K562 (cell line): ENCODE data around the gene B4GALNT4. TPM values are rescaled to one million over a fixed set of nuclear protein-coding genes. Genes with fewer than 3 reads are reported as not detected.

Source experiments
- CBX3 ChIP-seq, 2 experiments: IDR thresholded peaks; 1 replicate in 1 of 2; 2 replicates in 1 of 2; pipeline ENCODE4 v1.6.1; 2012; ENCODE audit warnings: inconsistent platforms in 2 of 2, low read length in 2 of 2, borderline replicate concordance in 1 of 2, control low read depth in 1 of 2
- CCNT2 ChIP-seq: IDR thresholded peaks from 2 replicates; pipeline ENCODE4 v1.6.1; 2011; ENCODE audit warnings: borderline replicate concordance, low read depth, mild to moderate bottlenecking, moderate library complexity, mixed read lengths, low read length; ENCODE audit not compliant: insufficient read length; ENCODE audit errors: extremely low read depth
- CHD2 ChIP-seq: IDR thresholded peaks from 2 replicates; pipeline ENCODE4 v1.6.1; 2011; ENCODE audit warnings: low read depth, low read length
- DPF2 ChIP-seq: fragments of 450-650 bp; IDR thresholded peaks from 2 replicates; pipeline ENCODE4 v1.6.1; 2016
- EHMT2 ChIP-seq: fragments of 450-650 bp; IDR thresholded peaks from 2 replicates; pipeline ENCODE4 v1.6.1; 2018; ENCODE audit warnings: antibody characterized with exemption
- ELF4 ChIP-seq: fragments of 450-650 bp; formaldehyde crosslinking; IDR thresholded peaks from 2 replicates; pipeline ENCODE4 v1.4.0; 2022; ENCODE audit warnings: missing genetic modification characterization
- HNRNPLL ChIP-seq: fragments of 200-400 bp; formaldehyde crosslinking; IDR thresholded peaks from 2 replicates; pipeline ENCODE4 v1.6.1; 2017; ENCODE audit warnings: low read length, low read depth, mild to moderate bottlenecking; ENCODE audit not compliant: poor library complexity, severe bottlenecking
- KAT7 ChIP-seq: sonication (generic); formaldehyde crosslinking; IDR thresholded peaks from 2 replicates; pipeline ENCODE4 v1.8.0; 2022; ENCODE audit warnings: missing genetic modification reagents, mild to moderate bottlenecking, borderline replicate concordance
- KDM4B ChIP-seq, 2 experiments: fragments of 450-650 bp in 1 of 2; sonication (generic) in 1 of 2; IDR thresholded peaks; 2 replicates each; pipeline ENCODE4 v1.6.1; 2016 to 2017; ENCODE audit warnings: borderline replicate concordance in 2 of 2, antibody characterized with exemption in 1 of 2, low read depth in 1 of 2, mild to moderate bottlenecking in 1 of 2
- MTA2 ChIP-seq: fragments of 450-650 bp; IDR thresholded peaks from 2 replicates; pipeline ENCODE4 v1.6.1; 2016; ENCODE audit warnings: low read depth
- MYBL2 ChIP-seq, 2 experiments: fragments of 450-650 bp in 1 of 2; sonication (generic) in 1 of 2; formaldehyde crosslinking in 1 of 2; IDR thresholded peaks; 2 replicates each; pipeline versions ENCODE4 v1.6.1 to v1.8.1; 2017 to 2022; ENCODE audit warnings: borderline replicate concordance in 1 of 2, inconsistent platforms in 1 of 2, low read depth in 1 of 2, mild to moderate bottlenecking in 1 of 2, missing genetic modification reagents in 1 of 2, moderate library complexity in 1 of 2
- NCOA1 ChIP-seq: fragments of 450-650 bp; IDR thresholded peaks from 2 replicates; pipeline ENCODE4 v1.6.1; 2016; ENCODE audit warnings: low read depth
- NUFIP1 ChIP-seq: fragments of 450-650 bp; IDR thresholded peaks from 2 replicates; pipeline ENCODE4 v1.6.1; 2018; ENCODE audit not compliant: partially characterized antibody
- PHTF2 ChIP-seq: fragments of 250-450 bp; sonication (Bioruptor Pico); IDR thresholded peaks from 2 replicates; pipeline ENCODE4 v1.5.0; 2021; ENCODE audit warnings: mild to moderate bottlenecking
- PRMT5 ChIP-seq: sonication (generic); formaldehyde crosslinking; IDR thresholded peaks from 2 replicates; pipeline ENCODE4 v1.5.0; 2020; ENCODE audit warnings: missing genetic modification reagents
- SMARCA5 ChIP-seq: fragments of 450-650 bp; IDR thresholded peaks from 2 replicates; pipeline ENCODE4 v1.6.1; 2016
- TAF15 ChIP-seq: fragments of 200-400 bp; formaldehyde crosslinking; IDR thresholded peaks from 2 replicates; pipeline ENCODE4 v1.6.1; 2017; ENCODE audit warnings: mild to moderate bottlenecking, low read depth, low read length, moderate library complexity
- ZBTB9 ChIP-seq: fragments of 450-650 bp; formaldehyde crosslinking; IDR thresholded peaks from 2 replicates; pipeline ENCODE4 v1.4.0; 2020; ENCODE audit warnings: mild to moderate bottlenecking, moderate library complexity
- ZNF165 ChIP-seq: fragments of 250-450 bp; sonication (Bioruptor Pico); IDR thresholded peaks from 2 replicates; pipeline ENCODE4 v1.4.0; 2020; ENCODE audit warnings: borderline replicate concordance
- ZNF24 ChIP-seq: fragments of 450-650 bp; IDR thresholded peaks from 2 replicates; pipeline ENCODE4 v1.6.1; 2016
- ZNF3 ChIP-seq: fragments of 250-450 bp; sonication (Bioruptor Pico); IDR thresholded peaks from 2 replicates; pipeline ENCODE4 v1.5.0; 2021; ENCODE audit warnings: mild to moderate bottlenecking, moderate library complexity
- ZNF311 ChIP-seq: fragments of 250-450 bp; sonication (Bioruptor Pico); IDR thresholded peaks from 2 replicates; pipeline ENCODE4 v1.4.0; 2020; ENCODE audit warnings: mild to moderate bottlenecking, moderate library complexity
- ZNF324 ChIP-seq: fragments of 250-450 bp; sonication (Bioruptor Pico); IDR thresholded peaks from 2 replicates; pipeline ENCODE4 v1.4.0; 2020; ENCODE audit warnings: mild to moderate bottlenecking
- polyA plus RNA-seq, 8 experiments: library from polyadenylated mRNA; depleted of rRNA in 4 of 8; stranded (reverse) in 5 of 8; unstranded in 3 of 8; fragments of >200 nt; fragmentation: Nextera tagmentation in 2 of 8; fragmentation: Illumina TruSeq in 1 of 8; extraction: Ambion mirVana in 2 of 8; extraction: Trizol in 1 of 8; gene quantifications; 2 replicates each; pipeline versions ENCODE4 v1.2.1 to v1.2.3, GENCODE V29; 2011 to 2014; ENCODE audit warnings: inconsistent platforms in 1 of 8, missing spikeins in 1 of 8
- total RNA-seq, 7 experiments: library from RNA; depleted of rRNA in 6 of 7; stranded (reverse); fragments of >200 nt in 6 of 7; fragmentation: Illumina TruSeq in 2 of 7; extraction: Trizol in 2 of 7; gene quantifications; 2 replicates each; pipeline versions ENCODE4 v1.2.1 to v1.2.3, GENCODE V29; 2011 to 2021; ENCODE audit warnings: low replicate concordance in 1 of 7
- TF ChIP-seq, protein P1 (sequence below): fragments of 250-450 bp; sonication (Bioruptor Pico); IDR thresholded peaks from 2 replicates; pipeline ENCODE4 v1.4.0; 2020; ENCODE audit warnings: borderline replicate concordance
- TF ChIP-seq, protein P2 (sequence below): fragments of 250-450 bp; sonication (Bioruptor Pico); IDR thresholded peaks from 2 replicates; pipeline ENCODE4 v1.8.0; 2021; ENCODE audit warnings: moderate library complexity, mild to moderate bottlenecking, inconsistent platforms

Gene B4GALNT4
- total and polyA plus RNA-seq, 9 of the 15 experiments (the other 6 are each of a cell fraction or from before 2014, with no cell fraction given): 0.20 to 37.1 (median 10.8) TPM; not detected in 1

- TF ChIP-seq, protein P1, sequence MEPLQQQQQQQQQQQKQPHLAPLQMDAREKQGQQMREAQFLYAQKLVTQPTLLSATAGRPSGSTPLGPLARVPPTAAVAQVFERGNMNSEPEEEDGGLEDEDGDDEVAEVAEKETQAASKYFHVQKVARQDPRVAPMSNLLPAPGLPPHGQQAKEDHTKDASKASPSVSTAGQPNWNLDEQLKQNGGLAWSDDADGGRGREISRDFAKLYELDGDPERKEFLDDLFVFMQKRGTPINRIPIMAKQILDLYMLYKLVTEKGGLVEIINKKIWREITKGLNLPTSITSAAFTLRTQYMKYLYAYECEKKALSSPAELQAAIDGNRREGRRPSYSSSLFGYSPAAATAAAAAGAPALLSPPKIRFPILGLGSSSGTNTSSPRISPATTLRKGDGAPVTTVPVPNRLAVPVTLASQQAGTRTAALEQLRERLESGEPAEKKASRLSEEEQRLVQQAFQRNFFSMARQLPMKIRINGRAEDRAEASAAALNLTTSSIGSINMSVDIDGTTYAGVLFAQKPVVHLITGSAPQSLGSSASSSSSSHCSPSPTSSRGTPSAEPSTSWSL (CRISPR knock-in tag): no peak
- TF ChIP-seq, protein P2, sequence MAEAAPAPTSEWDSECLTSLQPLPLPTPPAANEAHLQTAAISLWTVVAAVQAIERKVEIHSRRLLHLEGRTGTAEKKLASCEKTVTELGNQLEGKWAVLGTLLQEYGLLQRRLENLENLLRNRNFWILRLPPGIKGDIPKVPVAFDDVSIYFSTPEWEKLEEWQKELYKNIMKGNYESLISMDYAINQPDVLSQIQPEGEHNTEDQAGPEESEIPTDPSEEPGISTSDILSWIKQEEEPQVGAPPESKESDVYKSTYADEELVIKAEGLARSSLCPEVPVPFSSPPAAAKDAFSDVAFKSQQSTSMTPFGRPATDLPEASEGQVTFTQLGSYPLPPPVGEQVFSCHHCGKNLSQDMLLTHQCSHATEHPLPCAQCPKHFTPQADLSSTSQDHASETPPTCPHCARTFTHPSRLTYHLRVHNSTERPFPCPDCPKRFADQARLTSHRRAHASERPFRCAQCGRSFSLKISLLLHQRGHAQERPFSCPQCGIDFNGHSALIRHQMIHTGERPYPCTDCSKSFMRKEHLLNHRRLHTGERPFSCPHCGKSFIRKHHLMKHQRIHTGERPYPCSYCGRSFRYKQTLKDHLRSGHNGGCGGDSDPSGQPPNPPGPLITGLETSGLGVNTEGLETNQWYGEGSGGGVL (CRISPR knock-in tag): no peak
- TF ChIP-seq TAF15 (no peak), ZNF3 (CRISPR knock-in tag) (no peak), PHTF2 (no peak), MYBL2 (IDR thresholded peaks at IDR 0.05; ENCODE audit: low read depth) (no peak), MYBL2 (CRISPR knock-in tag; IDR thresholded peaks at IDR 0.05; ENCODE audit: borderline replicate concordance) (no peak), EHMT2 (no peak), CBX3 (IDR thresholded peaks at IDR 0.05; ENCODE audit: borderline replicate concordance in 1 of 2, low read length in 2 of 2) (peak in 1 of 2 experiments; percentile 81; a peak in 1 of 3 replicates), ELF4 (no peak), PRMT5 (no peak), NUFIP1 (no peak), KAT7 (peak; percentile 44; the same call in 1 of the 2 replicates), MTA2 (no peak), ZNF24 (no peak), HNRNPLL (peak; percentile 87), ZNF165 (CRISPR knock-in tag) (no peak), NCOA1 (no peak), CCNT2 (peak; percentile 55), SMARCA5 (peak; percentile 67; the same call in 1 of the 2 replicates), ZBTB9 (CRISPR knock-in tag) (0 out of 2 replicates have a peak, but pooled peaks have one; percentile 54), KDM4B (IDR thresholded peaks at IDR 0.05; ENCODE audit: borderline replicate concordance in 2 of 2, low read depth in 1 of 2) (no peak), DPF2 (no peak; the same call in 1 of the 2 replicates), CHD2 (peak; percentile 23; the same call in 1 of the 2 replicates), ZNF311 (0 out of 2 replicates have a peak, but pooled peaks have one; percentile 31), ZNF324 (CRISPR knock-in tag) (no peak)
Observed at GRCh38 chr11:406796-407650, 37.7 kb downstream of the B4GALNT4 start (continued).
